Skin epidermis (tissue), 12 donors: ENCODE measurements around the gene RHOC.

Experiments
- H3K27ac ChIP-seq, 21 experiments: fragments of 200-600 bp; sonication (generic) in 11 of 21; one replicate each; pipeline ENCODE4 v1.5.0; 2020; ENCODE audit warnings: mild to moderate bottlenecking in 3 of 21, inconsistent platforms in 2 of 21, moderate library complexity in 2 of 21
- H3K4me3 ChIP-seq, 7 experiments: fragments of 200-600 bp; sonication (generic) in 2 of 7; one replicate each; pipeline ENCODE4 v1.5.0; 2020; ENCODE audit warnings: inconsistent platforms in 2 of 7, mild to moderate bottlenecking in 2 of 7, moderate library complexity in 1 of 7

RHOC gene

DNA sequence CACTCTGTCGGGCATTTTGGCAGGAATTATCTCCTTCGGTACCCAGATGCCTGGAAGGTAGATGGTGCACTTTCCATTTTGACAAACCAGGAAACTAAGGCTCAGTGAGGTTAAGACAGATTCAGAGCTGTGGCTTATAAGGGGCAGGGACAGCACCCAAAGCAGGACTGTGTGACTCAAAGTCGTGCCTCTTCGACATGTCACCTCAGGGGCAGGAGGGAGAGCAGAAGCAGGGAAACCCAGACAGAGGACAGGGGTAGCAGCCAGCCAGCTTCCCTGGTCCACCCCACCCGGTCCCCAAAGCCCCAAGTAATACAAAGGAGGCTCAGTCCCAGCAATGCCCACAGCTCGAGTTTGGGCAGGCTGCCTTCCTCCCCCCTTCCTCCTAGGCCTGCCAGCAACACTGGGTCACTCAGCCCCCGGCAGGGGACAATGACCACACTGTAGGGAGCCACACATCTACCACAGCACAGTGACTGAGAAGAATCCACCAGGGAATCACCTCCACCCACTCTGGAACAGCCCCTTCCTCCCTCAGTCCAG is 2.5 kb downstream of the RHOC start:
- Histone ChIP-seq H3K27ac (peak overlapping the region; percentile 0 to 97 (median 91)), H3K4me3 (peak overlapping the region in 6 of 7 experiments; percentile 76 to 97 (median 87))

DNA sequence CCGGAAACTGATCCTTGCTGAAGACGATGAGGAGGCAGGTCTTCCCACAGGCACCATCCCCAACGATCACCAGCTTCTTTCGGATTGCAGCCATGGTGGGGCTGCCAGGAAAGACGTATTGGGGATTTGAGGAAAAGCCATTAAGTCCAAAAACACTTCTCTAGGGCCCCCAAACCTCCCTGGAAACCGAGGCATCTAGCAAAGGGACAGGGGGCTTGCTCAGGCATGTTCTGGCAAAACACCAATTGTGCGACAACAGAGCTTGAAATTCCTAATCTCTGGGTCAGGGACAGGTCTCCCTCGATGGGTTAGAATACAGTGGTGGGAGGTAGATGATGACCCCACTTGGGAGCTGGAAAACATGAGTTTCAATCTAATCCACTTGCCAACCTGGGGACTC is 3.2 kb downstream of the RHOC start:
- Histone ChIP-seq H3K27ac (peak overlapping the region in 10 of 21 experiments; percentile 72 to 96 (median 92)), H3K4me3 (no peak overlapping the region)

DNA sequence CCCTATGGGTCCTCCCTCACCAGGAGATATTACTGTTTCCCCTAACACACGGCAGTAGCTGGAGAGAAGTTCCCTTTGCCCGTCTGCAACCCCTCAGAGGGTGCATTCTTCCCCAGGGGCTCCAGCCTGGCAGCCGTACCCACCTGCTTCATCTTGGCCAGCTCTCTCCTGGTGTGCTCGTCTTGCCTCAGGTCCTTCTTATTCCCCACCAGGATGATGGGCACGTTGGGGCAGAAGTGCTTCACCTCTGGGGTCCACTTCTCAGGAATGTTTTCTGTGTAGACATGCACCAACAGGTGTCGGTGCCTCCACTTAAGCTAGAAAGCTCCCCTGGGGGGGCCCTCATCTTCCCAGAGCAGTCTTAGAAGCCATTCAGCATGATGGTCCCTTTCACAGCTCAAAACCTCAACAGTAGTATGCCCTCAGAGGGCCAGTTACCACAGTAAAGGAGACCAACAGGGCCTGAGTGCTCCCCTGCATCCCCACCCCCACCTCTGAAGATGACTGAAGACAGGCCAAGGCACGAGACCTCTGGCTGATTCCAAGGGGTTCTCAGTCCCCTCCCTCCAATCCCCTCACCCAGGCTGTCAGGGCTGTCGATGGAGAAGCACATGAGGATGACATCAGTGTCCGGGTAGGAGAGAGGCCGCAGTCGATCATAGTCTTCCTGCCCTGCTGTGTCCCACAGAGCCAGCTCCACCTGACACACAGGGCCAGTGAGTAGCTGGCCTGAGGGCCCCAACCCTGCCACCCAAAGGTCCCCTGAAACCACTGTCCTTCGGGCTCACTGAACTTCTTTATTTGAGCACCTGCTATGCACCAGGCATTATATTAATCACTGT is 4.3 kb downstream of the RHOC start:
- no peak overlapping the region for H3K4me3 ChIP-seq
- H3K27ac ChIP-seq = peak overlapping the region in 10 of 21 experiments; percentile 12 to 96 (median 79)

DNA sequence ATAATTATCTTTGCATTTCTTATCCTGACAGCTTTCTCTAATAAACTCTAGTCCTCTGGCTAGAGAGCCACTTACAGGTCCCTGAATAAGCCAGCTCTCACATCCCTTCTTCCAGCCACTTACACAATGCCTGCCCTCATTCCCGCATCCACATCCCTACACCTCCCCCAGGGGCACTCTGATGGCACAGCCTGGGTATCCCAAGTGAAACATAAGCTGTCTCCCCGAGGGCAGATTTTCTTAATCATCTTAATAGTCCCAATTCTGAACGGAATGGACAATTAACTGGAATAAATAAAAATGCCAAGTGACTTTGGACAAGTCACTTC is 4.9 kb downstream of the RHOC start:
- no peak overlapping the region for H3K4me3 ChIP-seq
- H3K27ac ChIP-seq = peak overlapping the region in 14 of 21 experiments; percentile 12 to 87 (median 78)

DNA sequence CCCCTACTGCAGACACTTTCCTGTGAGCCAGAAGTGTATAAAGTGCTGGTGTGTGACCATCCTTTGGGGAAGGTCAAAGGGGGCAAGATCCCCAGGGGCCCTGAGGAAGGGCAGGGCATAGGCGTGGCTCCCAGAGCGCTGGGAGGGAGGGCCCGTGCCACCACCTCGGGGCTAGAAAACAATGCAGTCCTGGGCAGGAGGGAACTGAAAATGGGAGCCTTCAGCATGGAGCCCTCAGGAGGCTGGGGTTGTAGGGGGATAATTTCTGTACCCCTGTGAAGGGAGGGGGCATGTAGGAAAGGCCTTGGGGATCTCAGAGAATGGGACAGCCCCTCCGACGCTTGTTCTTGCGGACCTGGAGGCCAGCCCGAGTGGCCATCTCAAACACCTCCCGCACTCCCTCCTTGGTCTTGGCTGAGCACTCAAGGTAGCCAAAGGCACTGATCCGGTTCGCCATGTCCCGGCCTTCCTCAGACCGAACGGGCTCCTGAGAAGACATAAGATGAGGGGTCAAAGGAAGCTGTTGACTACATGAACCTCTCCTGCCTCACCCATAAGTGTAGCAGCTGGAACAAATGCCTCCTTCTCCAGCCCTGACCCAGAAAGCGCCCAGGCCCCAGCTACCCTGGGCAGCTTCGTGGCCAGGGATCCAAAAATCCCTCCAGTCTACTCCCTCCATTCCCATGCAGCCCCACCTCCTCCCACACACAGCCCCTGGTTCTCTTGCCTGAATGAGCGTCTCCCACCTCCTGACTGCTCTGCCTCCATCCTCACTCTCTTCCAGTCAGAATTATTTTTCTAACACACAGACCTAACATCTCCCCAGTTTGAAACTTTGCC is 5.5 kb downstream of the RHOC start:
- peak overlapping the region in 20 of 21 experiments; percentile 35 to 87 (median 77) for H3K27ac ChIP-seq

DNA sequence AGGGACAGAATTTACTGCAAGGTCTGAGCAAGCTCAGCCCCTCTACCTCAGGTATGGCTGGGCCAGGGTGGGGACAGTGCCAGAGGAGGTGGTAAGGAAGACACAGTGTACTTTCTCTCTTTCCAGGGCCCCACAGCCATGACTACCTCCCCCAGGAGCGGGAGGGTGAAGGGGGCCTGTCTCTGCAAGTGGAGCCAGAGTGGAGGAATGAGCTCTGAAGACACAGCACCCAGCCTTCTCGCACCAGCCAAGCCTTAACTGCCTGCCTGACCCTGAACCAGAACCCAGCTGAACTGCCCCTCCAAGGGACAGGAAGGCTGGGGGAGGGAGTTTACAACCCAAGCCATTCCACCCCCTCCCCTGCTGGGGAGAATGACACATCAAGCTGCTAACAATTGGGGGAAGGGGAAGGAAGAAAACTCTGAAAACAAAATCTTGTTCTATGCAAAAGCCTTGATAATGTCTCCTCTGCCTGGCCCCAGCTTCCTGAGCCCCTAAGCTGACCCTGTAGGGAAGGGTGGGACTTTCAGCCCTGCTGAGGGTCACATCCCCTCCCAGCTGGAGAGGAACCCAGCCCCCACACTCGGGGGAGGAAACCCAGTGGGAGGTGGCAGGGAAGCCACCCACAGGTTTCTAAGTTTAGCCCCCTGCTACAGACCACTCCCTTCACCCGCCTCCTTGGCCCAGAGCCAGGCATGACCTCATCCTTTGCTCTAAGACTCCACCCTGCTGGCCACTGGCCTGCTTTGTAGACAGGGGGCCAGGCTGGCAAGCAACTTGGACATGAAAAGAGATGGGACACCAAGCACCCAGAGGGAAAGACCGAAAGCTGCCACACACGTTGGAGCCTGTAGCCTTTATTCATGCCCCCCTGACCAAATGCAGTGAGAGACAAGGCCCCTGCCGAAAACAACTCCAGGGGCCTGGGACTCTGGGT is 6.4 kb downstream of the RHOC start:
- Histone ChIP-seq H3K4me3 (no peak overlapping the region), H3K27ac (peak overlapping the region in 20 of 21 experiments; percentile 35 to 87 (median 77))

More for the DNA sequence above, 5.5 kb downstream of the RHOC start:
- no peak overlapping the region for H3K4me3 ChIP-seq

DNA sequence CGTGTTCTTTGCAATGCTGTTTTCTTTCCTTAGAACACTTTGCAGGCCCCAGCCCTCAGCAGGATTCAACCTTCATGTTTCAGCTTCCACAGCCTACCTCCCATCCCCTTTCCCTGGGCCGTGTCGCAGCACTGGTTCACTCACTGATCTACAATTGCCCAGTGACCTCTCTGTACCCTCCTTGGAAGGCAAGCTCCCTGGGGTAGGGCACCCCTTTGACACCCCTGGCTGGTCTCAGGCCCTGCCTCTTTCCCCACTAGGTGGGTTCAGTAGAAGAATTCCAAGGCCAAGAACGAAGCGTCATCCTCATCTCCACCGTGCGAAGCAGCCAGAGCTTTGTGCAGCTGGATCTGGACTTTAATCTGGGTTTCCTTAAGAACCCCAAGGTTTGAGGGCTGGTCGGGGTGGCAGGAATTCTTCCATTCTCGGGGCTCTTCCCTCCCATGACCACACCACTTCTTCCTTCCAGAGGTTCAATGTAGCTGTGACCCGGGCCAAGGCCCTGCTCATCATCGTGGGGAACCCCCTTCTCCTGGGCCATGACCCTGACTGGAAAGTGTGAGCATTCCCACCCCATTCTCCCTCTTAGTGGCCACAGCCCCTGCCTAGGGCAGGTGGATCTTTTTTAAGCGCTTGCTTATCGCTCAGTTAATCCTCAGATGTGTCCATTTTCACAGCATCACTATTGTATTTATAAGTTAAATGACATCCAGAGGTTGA is 7.3 kb downstream of the RHOC start:
- peak overlapping the region in 17 of 21 experiments; percentile 41 to 87 (median 78) for H3K27ac ChIP-seq
- H3K4me3 ChIP-seq = no peak overlapping the region

DNA sequence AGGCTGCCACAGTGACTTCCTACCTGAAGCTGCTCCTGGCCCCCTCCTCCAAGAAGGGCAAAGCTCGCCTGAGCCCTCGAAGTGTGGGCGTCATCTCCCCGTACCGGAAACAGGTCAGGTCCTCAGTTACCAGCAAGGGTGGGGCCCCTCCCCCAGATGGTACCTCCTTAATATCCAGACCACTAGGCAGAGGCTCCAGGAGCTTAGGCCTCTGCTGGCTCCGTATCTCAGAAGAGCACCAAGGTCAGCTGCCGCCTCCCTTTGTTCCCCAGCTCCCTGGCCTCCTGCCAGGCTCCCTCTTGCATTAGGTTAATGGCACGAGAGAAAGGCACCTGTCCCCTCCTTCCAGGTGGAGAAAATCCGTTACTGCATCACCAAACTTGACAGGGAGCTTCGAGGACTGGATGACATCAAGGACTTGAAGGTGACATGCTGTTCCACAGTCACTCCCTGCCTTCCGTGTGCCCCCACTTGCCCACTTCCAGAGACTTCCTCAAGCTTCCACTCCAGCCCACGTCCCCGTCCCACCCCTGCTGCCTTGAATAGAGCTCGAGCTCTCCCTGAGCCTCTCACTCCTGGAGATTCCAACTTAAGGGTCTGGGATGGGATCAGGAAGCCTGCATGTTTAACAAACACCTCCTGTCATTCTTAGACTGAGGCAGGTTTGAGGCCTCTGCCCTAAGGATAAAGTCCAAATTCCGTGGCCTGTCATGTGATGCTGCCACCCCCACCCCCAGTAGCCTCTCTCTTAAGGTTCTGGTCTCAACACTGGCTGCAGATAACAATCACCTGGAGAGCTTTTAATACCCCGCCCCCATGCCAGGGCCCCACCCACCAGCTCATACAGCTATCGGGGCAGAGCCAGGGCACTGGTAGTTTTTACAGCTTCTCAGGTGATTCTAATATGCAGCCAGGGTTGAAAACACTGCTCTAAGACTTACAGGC is 8.3 kb downstream of the RHOC start:
- Histone ChIP-seq H3K4me3 (no peak overlapping the region), H3K27ac (peak overlapping the region in 6 of 21 experiments; percentile 64 to 86 (median 80))

DNA sequence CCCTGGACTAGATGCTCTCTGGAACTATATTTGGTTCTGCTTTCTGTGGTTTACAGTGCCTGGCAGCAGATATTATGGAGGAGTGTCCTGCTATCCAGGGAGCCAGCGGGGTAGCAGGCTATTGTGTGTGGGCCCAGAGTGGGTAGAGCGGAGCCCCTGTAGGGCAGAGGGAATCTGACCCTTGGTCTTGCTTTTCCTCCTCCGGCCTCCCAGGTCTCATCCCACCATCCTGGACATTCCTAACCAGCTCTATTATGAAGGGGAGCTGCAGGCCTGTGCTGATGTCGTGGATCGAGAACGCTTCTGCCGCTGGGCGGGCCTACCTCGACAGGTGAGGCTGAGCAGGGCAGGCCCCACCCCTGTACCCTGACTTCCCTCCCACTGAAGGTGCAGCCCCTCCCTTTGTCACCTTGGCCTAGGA is 9.1 kb downstream of the RHOC start:
- Histone ChIP-seq H3K4me3 (no peak overlapping the region), H3K27ac (peak overlapping the region in 1 of 21 experiments; percentile 1)

GRCh38 chr1:112696578-112697314 is 10.2 kb downstream of the RHOC start:
- no peak overlapping the region for H3K27ac ChIP-seq
- no peak overlapping the region for H3K4me3 ChIP-seq

- H3K4me3 ChIP-seq = no peak overlapping the region
- H3K27ac ChIP-seq = no peak overlapping the region
These were observed 11.7 kb downstream of the RHOC start for GRCh38 chr1:112695276-112695675.

DNA sequence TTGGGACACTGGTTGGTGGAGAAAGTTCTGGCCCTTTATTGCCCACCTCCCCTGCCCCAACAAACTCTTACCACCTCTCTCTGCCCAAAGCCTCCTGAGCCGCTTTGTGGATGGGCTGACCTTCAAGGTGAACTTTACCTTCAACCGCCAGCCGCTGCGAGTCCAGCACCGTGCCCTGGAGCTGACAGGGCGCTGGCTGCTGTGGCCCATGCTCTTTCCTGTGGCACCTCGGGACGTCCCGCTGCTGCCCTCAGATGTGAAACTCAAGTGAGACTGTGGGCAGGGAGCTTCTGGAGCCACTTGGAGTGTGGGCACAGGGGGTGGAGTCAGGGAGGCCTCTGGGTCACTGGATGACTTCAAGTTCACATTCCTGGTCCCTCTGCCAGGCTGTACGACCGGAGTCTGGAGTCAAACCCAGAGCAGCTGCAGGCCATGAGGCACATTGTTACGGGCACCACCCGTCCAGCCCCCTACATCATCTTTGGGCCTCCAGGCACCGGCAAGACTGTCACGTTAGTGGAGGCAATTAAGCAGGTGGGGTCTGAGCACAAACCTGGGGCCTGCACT is 12.5 kb downstream of the RHOC start:
- H3K4me3 ChIP-seq = no peak overlapping the region
- H3K27ac ChIP-seq = no peak overlapping the region

- no peak overlapping the region for H3K4me3 ChIP-seq
- no peak overlapping the region for H3K27ac ChIP-seq
These were observed 13.1 kb downstream of the RHOC start for GRCh38 chr1:112693821-112694220.

DNA sequence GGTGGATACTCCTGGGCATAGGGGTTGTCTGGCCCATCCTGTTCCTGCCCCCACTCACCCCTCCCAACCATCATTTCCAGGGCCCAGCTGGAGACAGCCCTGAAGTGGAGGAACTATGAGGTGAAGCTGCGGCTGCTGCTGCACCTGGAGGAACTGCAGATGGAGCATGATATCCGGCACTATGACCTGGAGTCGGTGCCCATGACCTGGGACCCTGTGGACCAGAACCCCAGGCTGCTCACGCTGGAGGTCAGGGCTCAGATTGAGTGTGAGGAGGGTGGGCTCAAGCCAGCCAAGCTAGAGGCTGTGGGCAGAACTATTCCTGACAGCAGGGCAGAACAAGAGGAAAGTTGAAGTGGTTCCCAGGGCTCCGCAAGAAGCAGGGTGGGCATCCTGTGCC is 14.2 kb downstream of the RHOC start:
- H3K27ac ChIP-seq = no peak overlapping the region
- H3K4me3 ChIP-seq = no peak overlapping the region

DNA sequence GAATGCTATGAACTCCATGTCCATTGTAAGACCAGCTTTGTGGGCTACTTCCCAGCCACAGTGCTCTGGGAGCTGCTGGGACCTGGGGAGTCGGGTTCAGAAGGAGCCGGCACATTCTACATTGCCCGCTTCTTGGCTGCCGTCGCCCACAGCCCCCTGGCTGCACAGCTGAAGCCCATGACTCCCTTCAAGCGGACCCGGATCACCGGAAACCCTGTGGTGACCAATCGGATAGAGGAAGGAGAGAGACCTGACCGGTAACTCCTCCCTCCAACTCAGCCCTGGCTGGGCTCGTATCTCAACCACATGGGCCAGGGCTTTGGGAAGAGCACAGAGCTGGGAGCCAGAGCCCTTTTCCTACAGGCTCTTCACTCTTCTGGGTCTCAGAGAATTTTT is 17.1 kb downstream of the RHOC start:
- no peak overlapping the region for H3K27ac ChIP-seq
- H3K4me3 ChIP-seq = no peak overlapping the region

DNA sequence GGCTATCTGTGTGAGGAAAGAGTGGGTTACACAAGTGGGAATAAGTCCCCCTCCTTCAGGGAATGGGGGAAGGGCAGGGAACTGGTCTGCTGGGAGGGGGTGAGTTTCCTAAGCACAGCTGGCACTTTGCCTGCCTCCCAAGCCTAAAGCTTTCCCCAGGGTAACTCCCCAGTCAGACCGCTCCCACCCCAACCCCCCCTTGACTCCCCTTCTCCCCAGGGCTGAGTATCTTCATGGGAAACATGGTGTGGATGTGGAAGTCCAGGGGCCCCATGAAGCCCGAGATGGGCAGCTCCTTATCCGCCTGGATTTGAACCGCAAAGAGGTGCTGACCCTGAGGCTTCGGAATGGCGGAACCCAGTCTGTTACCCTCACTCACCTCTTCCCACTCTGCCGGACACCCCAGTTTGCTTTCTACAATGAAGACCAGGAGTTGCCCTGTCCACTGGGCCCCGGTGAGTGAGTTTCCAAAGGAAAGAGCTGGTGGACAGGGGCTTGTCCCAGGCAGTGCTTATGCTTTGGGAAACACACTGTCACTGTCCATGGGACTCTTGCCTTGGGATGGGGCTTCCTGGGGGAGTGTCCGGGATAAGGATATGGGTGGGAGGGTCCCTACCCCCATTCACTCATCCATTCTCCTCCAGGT is 17.6 kb downstream of the RHOC start:
- no peak overlapping the region for H3K4me3 ChIP-seq
- peak overlapping the region in 1 of 21 experiments; percentile 21 for H3K27ac ChIP-seq
